Liver (tissue), 9 donors: ENCODE results near the gene POLR2B. TPM values are rescaled to one million over a fixed set of nuclear protein-coding genes. Genes with fewer than 3 reads are reported as not detected.
A peak's percentile ranks its signal among the peaks of the same experiment; 100 is the strongest.

Source experiments
- DNase-seq: peaks from one replicate; pipeline ENCODE4 v3.0.0-alpha.2; 2017; ENCODE audit warnings: low spot score
- H3K27ac ChIP-seq, 2 donors: one replicate each; pipeline ENCODE4 v1.7.0; 2013; ENCODE audit warnings: inconsistent platforms in 2 of 2, low read length in 2 of 2, control low read depth in 1 of 2, low read depth in 1 of 2, mild to moderate bottlenecking in 1 of 2
- H3K27me3 ChIP-seq, 4 donors: one replicate each; pipeline versions ENCODE4 v1.6.1 to v1.7.0; 2013; ENCODE audit warnings: low read length in 3 of 4, inconsistent platforms in 1 of 4, mild to moderate bottlenecking in 1 of 4, moderate library complexity in 1 of 4; ENCODE audit not compliant: control insufficient read depth in 4 of 4, insufficient read depth in 4 of 4
- H3K36me3 ChIP-seq, 4 donors: one replicate each; pipeline versions ENCODE4 v1.6.1 to v1.7.0; 2013; ENCODE audit warnings: low read length in 3 of 4, mild to moderate bottlenecking in 3 of 4, low read depth in 1 of 4, moderate library complexity in 1 of 4; ENCODE audit not compliant: control insufficient read depth in 4 of 4, insufficient read depth in 3 of 4
- H3K4me1 ChIP-seq, 4 donors: one replicate each; pipeline versions ENCODE4 v1.6.1 to v1.7.0; 2013; ENCODE audit warnings: low read length in 3 of 4, mild to moderate bottlenecking in 3 of 4, moderate library complexity in 1 of 4; ENCODE audit not compliant: control insufficient read depth in 4 of 4, insufficient read depth in 4 of 4
- H3K4me3 ChIP-seq, 3 donors: one replicate each; pipeline versions ENCODE4 v1.6.1 to v1.7.0; 2013; ENCODE audit warnings: low read length in 3 of 3, control low read depth in 1 of 3, low read depth in 1 of 3, mild to moderate bottlenecking in 1 of 3
- H3K9ac ChIP-seq, 2 donors: one replicate each; pipeline ENCODE4 v1.7.0; 2013; ENCODE audit warnings: low read length in 2 of 2, mild to moderate bottlenecking in 2 of 2, moderate library complexity in 2 of 2, control low read depth in 1 of 2, low read depth in 1 of 2
- H3K9me3 ChIP-seq, 4 donors: one replicate each; pipeline versions ENCODE4 v1.6.1 to v1.7.0; 2013; ENCODE audit warnings: low read length in 3 of 4; ENCODE audit not compliant: control insufficient read depth in 4 of 4
- CTCF ChIP-seq: fragments of 150-350 bp; IDR thresholded peaks from 2 replicates; pipeline ENCODE4 v1.5.1; 2017; ENCODE audit warnings: improper control_type of control experiment, low read depth, low read length; ENCODE audit not compliant: missing input control
- EGR1 ChIP-seq, 2 donors: IDR thresholded peaks; 2 replicates each; pipeline ENCODE4 v1.6.1; 2016 to 2018; ENCODE audit warnings: antibody characterized with exemption in 2 of 2, low read depth in 2 of 2
- FOXA1 ChIP-seq: IDR thresholded peaks from 2 replicates; pipeline ENCODE4 v1.6.1; 2016; ENCODE audit warnings: antibody characterized with exemption
- FOXA2 ChIP-seq: IDR thresholded peaks from 2 replicates; pipeline ENCODE4 v1.6.1; 2016; ENCODE audit warnings: antibody characterized with exemption
- GABPA ChIP-seq, 2 donors: IDR thresholded peaks in 1 of 2; conservative IDR thresholded peaks in 1 of 2; 2 replicates each; pipeline ENCODE4 v1.6.1; 2016; ENCODE audit warnings: antibody characterized with exemption in 2 of 2, mild to moderate bottlenecking in 1 of 2, moderate library complexity in 1 of 2
- HNF4A ChIP-seq, 2 donors: conservative IDR thresholded peaks; 2 replicates each; pipeline ENCODE4 v1.6.1; 2016; ENCODE audit warnings: antibody characterized with exemption in 2 of 2, mild to moderate bottlenecking in 2 of 2
- HNF4G ChIP-seq: IDR thresholded peaks from 2 replicates; pipeline ENCODE4 v1.6.1; 2016; ENCODE audit warnings: antibody characterized with exemption
- JUND ChIP-seq, 2 donors: IDR thresholded peaks; 2 replicates each; pipeline ENCODE4 v1.6.1; 2016; ENCODE audit warnings: antibody characterized with exemption in 2 of 2
- NR2F2 ChIP-seq: IDR thresholded peaks from 2 replicates; pipeline ENCODE4 v1.6.1; 2016; ENCODE audit warnings: antibody characterized with exemption
- RAD21 ChIP-seq, 2 donors: IDR thresholded peaks; 2 replicates each; pipeline ENCODE4 v1.6.1; 2016; ENCODE audit warnings: antibody characterized with exemption in 2 of 2, mild to moderate bottlenecking in 2 of 2
- RXRA ChIP-seq, 2 donors: IDR thresholded peaks; 2 replicates each; pipeline ENCODE4 v1.6.1; 2017 to 2018; ENCODE audit warnings: antibody characterized with exemption in 2 of 2, mild to moderate bottlenecking in 1 of 2
- SP1 ChIP-seq: IDR thresholded peaks from 2 replicates; pipeline ENCODE4 v1.6.1; 2018; ENCODE audit warnings: antibody characterized with exemption, mild to moderate bottlenecking
- TAF1 ChIP-seq: conservative IDR thresholded peaks from 2 replicates; pipeline ENCODE4 v1.6.1; 2016; ENCODE audit warnings: antibody characterized with exemption, mild to moderate bottlenecking
- YY1 ChIP-seq: IDR thresholded peaks from 2 replicates; pipeline ENCODE4 v1.6.1; 2016; ENCODE audit warnings: antibody characterized with exemption, mild to moderate bottlenecking
- ZBTB33 ChIP-seq: IDR thresholded peaks from 2 replicates; pipeline ENCODE4 v1.6.1; 2016; ENCODE audit warnings: antibody characterized with exemption
- WGBS: extraction: QIAGEN DNeasy Blood & Tissue Kit; methylation state at CpG from one replicate; pipeline ENCODE4 v1.1.7; 2013; 5-methylcytosine and 5-hydroxymethylcytosine counted together
- polyA plus RNA-seq, 2 donors: library from polyadenylated mRNA; stranded (reverse) in 1 of 2; unstranded in 1 of 2; fragments of 200-250 nt in 1 of 2; fragments of >200 nt in 1 of 2; fragmentation: Nextera tagmentation in 1 of 2; extraction: Ambion mirVana in 1 of 2; gene quantifications; one replicate each; pipeline versions ENCODE4 v1.2.1 to v1.2.3, GENCODE V29; 2013 to 2015
- total RNA-seq, 2 donors: library from RNA; depleted of rRNA; stranded (reverse); fragments of >200 nt; gene quantifications; one replicate each; pipeline ENCODE4 v1.2.3, GENCODE V29; 2014
- TF ChIP-seq, protein P1 (sequence below): IDR thresholded peaks from 2 replicates; pipeline ENCODE4 v1.6.1; 2016; ENCODE audit warnings: antibody characterized with exemption
- TF ChIP-seq, protein P2 (sequence below): IDR thresholded peaks from 2 replicates; pipeline ENCODE4 v1.6.1; 2016; ENCODE audit warnings: antibody characterized with exemption, mild to moderate bottlenecking
- TF ChIP-seq, protein P3 (sequence below): IDR thresholded peaks from 2 replicates; pipeline ENCODE4 v1.6.1; 2016; ENCODE audit warnings: antibody characterized with exemption
- donor health status: healthy.
- donor health status: healthy.
- donor health status: healthy.
- donor health status: healthy.
- donor health status: healthy.

Gene POLR2B
- total and polyA plus RNA-seq, 4 donors, result 16.6 to 64.4 (median 40.0) TPM

DNA sequence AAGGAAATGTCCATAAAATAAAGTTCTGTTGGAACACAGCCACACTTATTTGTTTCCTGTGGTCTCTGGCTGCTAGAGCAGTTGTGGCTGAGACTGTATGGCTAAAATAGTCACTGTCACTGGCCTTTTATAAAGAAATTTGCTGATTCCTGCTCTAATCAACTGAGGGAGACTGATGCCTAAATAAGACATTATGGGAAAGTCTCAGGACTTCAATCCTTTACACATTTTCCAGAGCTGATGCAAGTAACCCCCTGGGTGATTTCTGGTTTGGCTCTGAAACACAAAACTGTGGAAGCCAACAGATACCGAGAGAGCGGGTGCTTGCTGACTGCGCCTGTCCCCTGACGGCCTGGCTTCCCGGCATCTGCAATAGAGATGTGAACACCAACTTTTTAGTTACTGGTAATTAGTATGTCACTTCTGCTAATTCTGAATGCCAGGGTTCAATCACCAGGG, 64.0 kb downstream of the POLR2B start:
- WGBS, result 76% methylated on average over 5 of the region's 5 CpGs
- H3K9me3 ChIP-seq, result no peaks in the 10 kb centered on the region
- no peaks in the 10 kb centered on the region for H3K4me1 ChIP-seq
- TF ChIP-seq CTCF (no peak), JUND (IDR thresholded peaks at IDR 0.05) (no peak), ZBTB33 (no peak), HNF4G (no peak), RXRA (IDR thresholded peaks at IDR 0.05) (no peak), FOXA2 (no peak), NR2F2 (no peak), FOXA1 (no peak), SP1 (no peak), YY1 (no peak), HNF4A (conservative IDR thresholded peaks at IDR 0.05) (no peak), TAF1 (no peak), EGR1 (IDR thresholded peaks at IDR 0.05; ENCODE audit: low read depth in 2 of 2) (no peak), GABPA (IDR thresholded peaks at IDR 0.05 in 1 of 2, conservative IDR thresholded peaks at IDR 0.05 in 1 of 2) (no peak), RAD21 (IDR thresholded peaks at IDR 0.05) (no peak)
- TF ChIP-seq, protein P1, sequence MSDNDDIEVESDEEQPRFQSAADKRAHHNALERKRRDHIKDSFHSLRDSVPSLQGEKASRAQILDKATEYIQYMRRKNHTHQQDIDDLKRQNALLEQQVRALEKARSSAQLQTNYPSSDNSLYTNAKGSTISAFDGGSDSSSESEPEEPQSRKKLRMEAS, result no peak
- TF ChIP-seq, protein P2, sequence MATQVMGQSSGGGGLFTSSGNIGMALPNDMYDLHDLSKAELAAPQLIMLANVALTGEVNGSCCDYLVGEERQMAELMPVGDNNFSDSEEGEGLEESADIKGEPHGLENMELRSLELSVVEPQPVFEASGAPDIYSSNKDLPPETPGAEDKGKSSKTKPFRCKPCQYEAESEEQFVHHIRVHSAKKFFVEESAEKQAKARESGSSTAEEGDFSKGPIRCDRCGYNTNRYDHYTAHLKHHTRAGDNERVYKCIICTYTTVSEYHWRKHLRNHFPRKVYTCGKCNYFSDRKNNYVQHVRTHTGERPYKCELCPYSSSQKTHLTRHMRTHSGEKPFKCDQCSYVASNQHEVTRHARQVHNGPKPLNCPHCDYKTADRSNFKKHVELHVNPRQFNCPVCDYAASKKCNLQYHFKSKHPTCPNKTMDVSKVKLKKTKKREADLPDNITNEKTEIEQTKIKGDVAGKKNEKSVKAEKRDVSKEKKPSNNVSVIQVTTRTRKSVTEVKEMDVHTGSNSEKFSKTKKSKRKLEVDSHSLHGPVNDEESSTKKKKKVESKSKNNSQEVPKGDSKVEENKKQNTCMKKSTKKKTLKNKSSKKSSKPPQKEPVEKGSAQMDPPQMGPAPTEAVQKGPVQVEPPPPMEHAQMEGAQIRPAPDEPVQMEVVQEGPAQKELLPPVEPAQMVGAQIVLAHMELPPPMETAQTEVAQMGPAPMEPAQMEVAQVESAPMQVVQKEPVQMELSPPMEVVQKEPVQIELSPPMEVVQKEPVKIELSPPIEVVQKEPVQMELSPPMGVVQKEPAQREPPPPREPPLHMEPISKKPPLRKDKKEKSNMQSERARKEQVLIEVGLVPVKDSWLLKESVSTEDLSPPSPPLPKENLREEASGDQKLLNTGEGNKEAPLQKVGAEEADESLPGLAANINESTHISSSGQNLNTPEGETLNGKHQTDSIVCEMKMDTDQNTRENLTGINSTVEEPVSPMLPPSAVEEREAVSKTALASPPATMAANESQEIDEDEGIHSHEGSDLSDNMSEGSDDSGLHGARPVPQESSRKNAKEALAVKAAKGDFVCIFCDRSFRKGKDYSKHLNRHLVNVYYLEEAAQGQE, result no peak
- TF ChIP-seq, protein P3, sequence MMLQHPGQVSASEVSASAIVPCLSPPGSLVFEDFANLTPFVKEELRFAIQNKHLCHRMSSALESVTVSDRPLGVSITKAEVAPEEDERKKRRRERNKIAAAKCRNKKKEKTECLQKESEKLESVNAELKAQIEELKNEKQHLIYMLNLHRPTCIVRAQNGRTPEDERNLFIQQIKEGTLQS, result no peak
- H3K9ac ChIP-seq, result no peak overlapping the region
- H3K27ac ChIP-seq, result peak overlapping the region; percentile 56 to 83
- H3K4me3 ChIP-seq, result no peak overlapping the region
- H3K27me3 ChIP-seq, result no peaks in the 10 kb centered on the region
- H3K36me3 ChIP-seq, result no peaks in the 10 kb centered on the region
- no peak for DNase-seq
